ENCODE data around the gene JARID2. TPM values are rescaled to one million over a fixed set of nuclear protein-coding genes. Genes with fewer than 3 reads are reported as not detected.

The JARID2 gene
- total RNA-seq, 1 donor from 2014 or later, result 38.9 TPM

GRCh38 chr6:15331143-15331542 lies 85.3 kb downstream of the JARID2 start:
- Mint-ChIP-seq H3K36me3 (peaks cover 5% of the 10 kb centered on the region), H3K27me3 (ENCODE audit: insufficient read depth, low read depth) (no peaks in the 10 kb centered on the region), H3K4me3 (no peak overlapping the region), H3K27ac (no peak overlapping the region), H3K4me1 (peaks cover 76% of the 10 kb centered on the region), H3K9me3 (no peaks in the 10 kb centered on the region)
- Histone ChIP-seq H3F3A (ENCODE audit: low read depth) (peaks cover 25% of the 10 kb centered on the region), H4K20me1 (ENCODE audit: low read depth) (peaks cover 93% of the 10 kb centered on the region), H3K36me3 (no peaks in the 10 kb centered on the region), H3K27me3 (no peaks in the 10 kb centered on the region), H3K27ac (no peak overlapping the region), H2AFZ (replicated peaks) (no peak overlapping the region), H3K4me1 (peaks cover 51% of the 10 kb centered on the region), H3K9me3 (ENCODE audit: low read depth) (no peaks in the 10 kb centered on the region), H3K9ac (no peak overlapping the region), H3K79me2 (ENCODE audit: low read depth) (peaks cover 100% of the 10 kb centered on the region), H3K4me2 (peak overlapping the region; percentile 12), H3K4me3 (no peak overlapping the region)
- DNase-seq (ENCODE audit: low spot score), result no peak
- TF ChIP-seq, protein P1, sequence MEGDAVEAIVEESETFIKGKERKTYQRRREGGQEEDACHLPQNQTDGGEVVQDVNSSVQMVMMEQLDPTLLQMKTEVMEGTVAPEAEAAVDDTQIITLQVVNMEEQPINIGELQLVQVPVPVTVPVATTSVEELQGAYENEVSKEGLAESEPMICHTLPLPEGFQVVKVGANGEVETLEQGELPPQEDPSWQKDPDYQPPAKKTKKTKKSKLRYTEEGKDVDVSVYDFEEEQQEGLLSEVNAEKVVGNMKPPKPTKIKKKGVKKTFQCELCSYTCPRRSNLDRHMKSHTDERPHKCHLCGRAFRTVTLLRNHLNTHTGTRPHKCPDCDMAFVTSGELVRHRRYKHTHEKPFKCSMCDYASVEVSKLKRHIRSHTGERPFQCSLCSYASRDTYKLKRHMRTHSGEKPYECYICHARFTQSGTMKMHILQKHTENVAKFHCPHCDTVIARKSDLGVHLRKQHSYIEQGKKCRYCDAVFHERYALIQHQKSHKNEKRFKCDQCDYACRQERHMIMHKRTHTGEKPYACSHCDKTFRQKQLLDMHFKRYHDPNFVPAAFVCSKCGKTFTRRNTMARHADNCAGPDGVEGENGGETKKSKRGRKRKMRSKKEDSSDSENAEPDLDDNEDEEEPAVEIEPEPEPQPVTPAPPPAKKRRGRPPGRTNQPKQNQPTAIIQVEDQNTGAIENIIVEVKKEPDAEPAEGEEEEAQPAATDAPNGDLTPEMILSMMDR (IDR thresholded peaks at IDR 0.05), result no peak
- TF ChIP-seq EZH2 (IDR thresholded peaks at IDR 0.05) (no peak), EZH2phosphoT487 (IDR thresholded peaks at IDR 0.05) (no peak)

GRCh38 chr6:15331629-15332251 lies 85.9 kb downstream of the JARID2 start:
- TF ChIP-seq, protein P1 (IDR thresholded peaks at IDR 0.05), result no peak
- TF ChIP-seq EZH2 (IDR thresholded peaks at IDR 0.05), result no peak
- no peak for TF ChIP-seq EZH2phosphoT487 (IDR thresholded peaks at IDR 0.05)
- DNase-seq (ENCODE audit: low spot score), result no peak

DNA sequence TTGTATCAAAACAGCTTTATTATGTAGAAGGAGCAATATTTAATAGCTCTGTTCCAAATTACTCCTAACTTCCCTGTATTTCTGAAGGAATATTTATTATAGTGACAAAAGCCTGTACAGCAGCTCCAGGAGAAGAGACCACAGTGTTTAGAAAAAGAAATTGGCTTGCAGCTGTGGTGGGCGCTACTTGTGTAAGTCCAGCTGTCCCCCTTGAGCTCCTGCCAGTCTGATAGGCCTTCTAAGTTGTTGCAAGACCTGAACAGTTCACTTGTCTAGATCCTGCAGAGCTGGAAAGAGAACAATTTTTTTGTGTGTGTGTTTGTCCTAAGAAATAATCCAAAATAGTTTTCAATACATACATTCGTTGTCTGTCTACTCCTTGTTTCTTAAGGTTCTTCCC lies 86.6 kb downstream of the JARID2 start:
- H3K79me2 ChIP-seq (ENCODE audit: low read depth), result peaks cover 100% of the 10 kb centered on the region
- no peak overlapping the region for H3K4me2 ChIP-seq
- Mint-ChIP-seq H3K9me3 (no peaks in the 10 kb centered on the region), H3K36me3 (peaks cover 5% of the 10 kb centered on the region), H3K4me1 (peaks cover 79% of the 10 kb centered on the region), H3K4me3 (no peak overlapping the region), H3K27ac (no peak overlapping the region), H3K27me3 (ENCODE audit: insufficient read depth, low read depth) (no peaks in the 10 kb centered on the region)
- H3K9ac ChIP-seq, result no peak overlapping the region
- no peaks in the 10 kb centered on the region for H3K27me3 ChIP-seq
- DNase-seq (ENCODE audit: low spot score), result no peak
- no peak overlapping the region for H3K27ac ChIP-seq
- H3F3A ChIP-seq (ENCODE audit: low read depth), result peaks cover 33% of the 10 kb centered on the region
- peaks cover 91% of the 10 kb centered on the region for H4K20me1 ChIP-seq (ENCODE audit: low read depth)
- H3K36me3 ChIP-seq, result no peaks in the 10 kb centered on the region
- H3K4me1 ChIP-seq, result peaks cover 63% of the 10 kb centered on the region
- no peak overlapping the region for H3K4me3 ChIP-seq
- H3K9me3 ChIP-seq (ENCODE audit: low read depth), result no peaks in the 10 kb centered on the region
- H2AFZ ChIP-seq (replicated peaks), result no peak overlapping the region
- no peak for TF ChIP-seq EZH2 (IDR thresholded peaks at IDR 0.05)

More at GRCh38 chr6:15331629-15332251, 85.9 kb downstream of the JARID2 start:
- Histone ChIP-seq H4K20me1 (ENCODE audit: low read depth) (peaks cover 92% of the 10 kb centered on the region), H3K9ac (no peak overlapping the region), H3K4me2 (peak overlapping the region; percentile 12), H3K79me2 (ENCODE audit: low read depth) (peaks cover 100% of the 10 kb centered on the region), H3F3A (ENCODE audit: low read depth) (peaks cover 26% of the 10 kb centered on the region), H3K36me3 (no peaks in the 10 kb centered on the region), H3K4me1 (peaks cover 56% of the 10 kb centered on the region), H2AFZ (replicated peaks) (no peak overlapping the region), H3K4me3 (no peak overlapping the region), H3K27ac (no peak overlapping the region), H3K9me3 (ENCODE audit: low read depth) (no peaks in the 10 kb centered on the region), H3K27me3 (no peaks in the 10 kb centered on the region)
- Mint-ChIP-seq H3K4me3 (peak overlapping the region; percentile 46), H3K9me3 (no peaks in the 10 kb centered on the region), H3K36me3 (peaks cover 5% of the 10 kb centered on the region), H3K27me3 (ENCODE audit: insufficient read depth, low read depth) (no peaks in the 10 kb centered on the region), H3K27ac (no peak overlapping the region), H3K4me1 (peaks cover 77% of the 10 kb centered on the region)

- H3K36me3 Mint-ChIP-seq, result peaks cover 11% of the 10 kb centered on the region
- no peak overlapping the region for H3K9ac ChIP-seq
- H3K27me3 Mint-ChIP-seq (ENCODE audit: insufficient read depth, low read depth), result no peaks in the 10 kb centered on the region
- no peak overlapping the region for H3K4me3 ChIP-seq
- H3K27me3 ChIP-seq, result no peaks in the 10 kb centered on the region
- H3K4me2 ChIP-seq, result no peak overlapping the region
- no peaks in the 10 kb centered on the region for H3K9me3 Mint-ChIP-seq
- H2AFZ ChIP-seq (replicated peaks), result no peak overlapping the region
- no peaks in the 10 kb centered on the region for H3K36me3 ChIP-seq
- peaks cover 8% of the 10 kb centered on the region for H3F3A ChIP-seq (ENCODE audit: low read depth)
- peaks cover 70% of the 10 kb centered on the region for H3K4me1 Mint-ChIP-seq
- H3K9me3 ChIP-seq (ENCODE audit: low read depth), result no peaks in the 10 kb centered on the region
- no peak overlapping the region for H3K27ac ChIP-seq
- H3K79me2 ChIP-seq (ENCODE audit: low read depth), result peaks cover 100% of the 10 kb centered on the region
- H4K20me1 ChIP-seq (ENCODE audit: low read depth), result peaks cover 90% of the 10 kb centered on the region
- TF ChIP-seq EZH2 (IDR thresholded peaks at IDR 0.05) (no peak), EZH2phosphoT487 (IDR thresholded peaks at IDR 0.05) (no peak)
- TF ChIP-seq, protein P1 (IDR thresholded peaks at IDR 0.05), result no peak
- H3K4me1 ChIP-seq, result peaks cover 52% of the 10 kb centered on the region
- H3K27ac Mint-ChIP-seq, result no peak overlapping the region
- DNase-seq (ENCODE audit: low spot score), result no peak
- H3K4me3 Mint-ChIP-seq, result no peak overlapping the region
These were observed 89.5 kb downstream of the JARID2 start for GRCh38 chr6:15335385-15335784.
